ENCODE data around the gene AVL9.
"Not testable (repeated sequence)": the region's sequence is repeated elsewhere in the genome, so short reads cannot be mapped to it uniquely, and the experiment has no call there.

The AVL9 gene

DNA sequence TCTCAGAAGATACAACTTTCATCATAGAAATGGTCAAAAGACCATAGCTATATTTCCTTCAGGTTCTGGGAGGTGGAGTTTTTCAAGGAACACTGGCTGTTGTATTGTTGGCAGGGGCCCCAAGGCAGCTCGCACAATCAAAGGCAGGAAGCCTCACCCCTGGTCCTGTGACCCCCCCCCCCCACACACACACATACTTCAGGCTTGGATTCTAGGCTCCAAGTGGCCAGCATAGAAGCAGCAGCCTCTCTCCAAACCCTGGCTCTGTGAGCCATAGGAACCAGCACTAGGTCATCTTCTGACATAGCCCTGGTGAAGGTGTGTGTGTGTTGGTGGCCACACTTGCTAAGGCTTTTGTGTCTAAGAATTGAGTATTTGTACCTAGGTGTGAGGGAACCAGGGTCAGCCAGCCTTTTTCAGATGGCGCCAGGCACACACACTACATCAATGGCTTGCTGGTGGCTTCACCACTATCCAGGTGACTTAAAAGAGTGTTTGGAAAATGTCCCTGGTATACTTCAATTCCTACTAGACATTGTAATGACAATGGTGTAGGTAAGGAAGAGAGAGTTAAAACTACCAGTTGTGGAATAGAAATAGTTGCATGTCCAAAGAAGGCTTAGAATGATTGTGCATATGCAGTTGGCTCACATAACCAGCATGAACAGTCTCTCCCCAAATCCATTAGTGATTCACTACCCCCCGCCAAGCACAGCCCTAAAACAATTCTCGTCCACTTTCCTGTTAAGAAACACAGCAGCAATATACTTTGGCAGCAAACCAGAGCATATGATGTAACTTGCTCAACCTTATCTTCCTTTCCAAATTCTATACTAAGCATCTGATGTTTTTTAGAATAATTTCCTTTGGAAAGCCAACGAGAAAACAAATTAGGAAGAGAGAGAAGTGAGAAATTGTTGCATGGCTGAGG lies 91.3 kb downstream of the AVL9 start:
- FAIRE-seq (peak; percentile 89), DNase-seq (ENCODE audit: low spot score) (peak; percentile 70)

DNA sequence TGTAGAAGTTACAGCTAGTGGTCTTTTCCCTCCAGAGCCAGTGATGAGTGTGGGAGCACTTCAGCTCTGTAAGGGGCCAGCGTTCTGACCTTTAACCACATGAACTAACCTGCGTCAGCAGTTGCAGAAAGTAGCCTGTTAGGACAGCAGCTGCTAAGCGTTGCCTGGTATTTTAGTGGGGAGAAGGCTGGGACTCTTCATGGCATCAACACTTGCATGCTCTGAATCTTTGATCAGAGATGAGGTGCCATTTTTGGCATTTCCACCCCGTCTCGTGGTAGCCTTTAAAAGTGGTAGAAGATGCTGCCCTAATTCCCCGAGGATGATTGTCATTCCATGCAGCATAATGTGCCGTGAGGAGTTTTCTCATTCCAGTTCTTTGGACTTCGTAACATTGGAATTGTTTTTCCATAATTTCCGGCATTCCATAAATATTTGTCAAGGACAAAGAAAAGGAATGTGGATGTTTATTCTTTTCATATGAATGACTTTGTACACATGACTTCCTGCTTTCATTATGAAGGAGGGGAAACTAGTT lies 92.2 kb downstream of the AVL9 start:
- peak; percentile 58 for DNase-seq (ENCODE audit: low spot score)
- FAIRE-seq = peak; percentile 56

GRCh38 chr7:32588657-32589056 lies 93.4 kb downstream of the AVL9 start:
- DNase-seq (ENCODE audit: low spot score) (peak; percentile 90), FAIRE-seq (peak; percentile 97)

GRCh38 chr7:32591938-32592337 lies 96.6 kb downstream of the AVL9 start:
- peak; percentile 97 for FAIRE-seq
- DNase-seq (ENCODE audit: low spot score) = peak; percentile 91

DNA sequence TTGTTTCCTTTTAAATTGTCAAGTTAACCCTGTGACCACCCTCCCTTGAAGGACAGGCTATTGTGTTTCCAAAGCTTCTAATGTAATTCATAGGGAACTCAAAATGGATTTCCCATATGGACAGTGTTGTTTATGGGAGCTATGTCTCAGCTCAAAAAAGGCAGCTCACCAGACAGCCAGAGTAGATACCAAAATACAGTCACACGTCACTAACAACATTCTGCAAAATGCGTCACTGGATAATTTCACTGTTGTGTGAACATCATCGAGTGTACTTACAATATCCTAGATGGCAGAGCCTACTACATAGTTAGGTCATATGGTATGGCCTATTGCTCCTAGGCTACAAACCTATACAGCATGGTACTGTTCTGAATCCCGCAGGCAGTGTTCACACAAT lies 97.4 kb downstream of the AVL9 start:
- FAIRE-seq (no peak), DNase-seq (ENCODE audit: low spot score) (no peak)

GRCh38 chr7:32594965-32595490 lies 99.7 kb downstream of the AVL9 start:
- DNase-seq (ENCODE audit: low spot score) = no peak
- no peak for FAIRE-seq

DNA sequence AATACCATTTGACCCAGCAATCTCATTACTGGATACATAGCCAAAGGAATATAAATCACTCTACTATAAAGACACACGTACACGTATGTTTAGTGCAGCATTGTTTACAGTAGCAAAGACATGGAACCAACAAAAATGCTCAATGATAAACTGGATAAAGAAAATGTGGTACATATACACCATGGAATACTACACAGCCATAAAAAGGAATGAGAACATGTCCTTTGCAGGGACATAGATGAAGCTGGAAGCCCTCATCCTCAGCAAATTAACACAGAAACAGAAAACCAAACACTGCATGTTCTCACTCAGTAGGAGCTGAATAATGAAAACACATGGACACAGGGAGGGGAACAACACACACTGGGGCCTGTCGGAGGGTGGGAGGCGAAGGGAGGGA lies 105.9 kb downstream of the AVL9 start:
- FAIRE-seq; DNase-seq (ENCODE audit: low spot score): not testable (repeated sequence)

DNA sequence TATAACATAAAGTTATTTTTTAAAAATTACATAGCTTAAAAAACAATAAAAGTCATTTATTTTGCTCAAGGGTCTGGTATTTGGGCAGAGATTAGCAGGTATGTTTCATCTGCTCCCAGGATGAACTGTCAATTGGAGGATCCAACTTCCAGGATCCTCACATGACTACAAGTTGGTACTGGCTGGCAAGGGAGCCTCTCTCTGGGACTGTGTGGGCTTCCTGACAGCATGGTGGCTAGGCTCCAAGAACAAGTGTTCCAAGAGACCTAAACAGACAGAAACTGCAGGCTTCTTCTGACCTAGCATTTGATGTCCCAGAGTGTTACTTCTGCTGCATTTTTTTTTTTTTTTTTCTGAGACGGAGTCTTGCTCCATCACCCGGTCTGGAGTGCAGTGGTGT lies 107.2 kb downstream of the AVL9 start:
- FAIRE-seq = no peak

GRCh38 chr7:32603492-32603891 lies 108.2 kb downstream of the AVL9 start:
- DNase-seq (ENCODE audit: low spot score); FAIRE-seq: not testable (repeated sequence)

More for the DNA sequence above, 107.2 kb downstream of the AVL9 start:
- DNase-seq (ENCODE audit: low spot score) = no peak

DNA sequence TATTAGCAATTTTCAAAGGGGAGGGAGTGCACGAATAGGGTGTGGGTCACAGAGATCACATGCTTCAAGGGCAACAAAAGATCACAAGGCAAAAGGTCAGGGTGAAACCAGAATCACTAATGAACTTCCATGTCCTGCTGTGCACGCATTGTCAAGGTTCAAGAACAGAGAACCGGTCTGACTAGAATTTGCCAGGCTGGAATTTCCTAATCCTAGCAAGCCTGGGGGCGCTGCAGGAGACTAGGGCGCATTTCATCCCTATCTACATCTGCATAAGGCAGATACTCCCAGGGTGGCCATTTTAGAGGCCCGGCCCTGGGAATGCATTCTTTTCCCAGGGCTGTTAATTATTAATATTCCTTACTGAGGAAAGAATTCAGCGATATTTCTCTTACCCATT lies 108.8 kb downstream of the AVL9 start:
- DNase-seq (ENCODE audit: low spot score); FAIRE-seq: not testable (repeated sequence)

DNA sequence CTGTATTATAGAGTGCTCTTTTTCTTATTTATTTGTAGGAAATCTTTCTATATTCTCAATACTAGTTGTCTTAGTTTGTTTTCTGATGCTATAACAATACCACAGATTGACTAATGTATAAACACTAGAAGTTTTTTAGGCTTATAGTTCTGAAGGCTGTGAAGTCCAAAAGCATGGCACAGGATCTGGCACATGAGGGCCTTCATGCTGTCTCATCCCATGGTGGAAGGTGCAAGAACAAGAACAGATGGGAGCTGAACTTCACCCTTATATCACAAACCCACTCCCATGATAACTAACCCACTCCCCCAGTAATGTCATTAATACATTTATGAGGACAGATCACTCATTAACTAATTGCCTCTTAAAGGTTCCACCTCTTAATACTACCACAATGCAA lies 109.7 kb downstream of the AVL9 start:
- DNase-seq (ENCODE audit: low spot score) = no peak
- FAIRE-seq = no peak

GRCh38 chr7:32609463-32609862 lies 114.2 kb downstream of the AVL9 start:
- no peak for FAIRE-seq

GRCh38 chr7:32611201-32612099 lies 116.2 kb downstream of the AVL9 start:
- no peak for DNase-seq (ENCODE audit: low spot score)

More at GRCh38 chr7:32609463-32609862, 114.2 kb downstream of the AVL9 start:
- no peak for DNase-seq (ENCODE audit: low spot score)

DNA sequence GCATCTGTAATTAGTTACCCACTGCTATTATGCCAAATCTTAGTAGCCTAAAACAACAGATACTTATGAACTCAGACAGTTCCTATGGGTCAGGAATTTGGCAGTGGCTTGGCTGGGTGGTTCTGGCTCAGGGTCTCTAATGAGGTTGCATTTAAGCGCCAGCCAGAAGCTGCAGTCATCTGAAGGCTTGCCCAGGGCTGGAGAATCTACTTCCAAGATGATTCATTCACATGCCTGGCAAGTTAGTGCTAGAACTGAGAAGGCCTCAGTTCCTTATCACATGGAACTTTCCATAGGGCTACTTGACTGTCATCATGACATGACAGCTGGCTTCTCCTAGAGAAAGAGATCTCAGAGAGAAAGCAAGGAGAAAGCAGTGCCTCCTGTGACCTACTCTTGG lies 121.3 kb downstream of the AVL9 start:
- FAIRE-seq (peak; percentile 91), DNase-seq (ENCODE audit: low spot score) (peak; percentile 80)

More at GRCh38 chr7:32611201-32612099, 116.2 kb downstream of the AVL9 start:
- FAIRE-seq = no peak

DNA sequence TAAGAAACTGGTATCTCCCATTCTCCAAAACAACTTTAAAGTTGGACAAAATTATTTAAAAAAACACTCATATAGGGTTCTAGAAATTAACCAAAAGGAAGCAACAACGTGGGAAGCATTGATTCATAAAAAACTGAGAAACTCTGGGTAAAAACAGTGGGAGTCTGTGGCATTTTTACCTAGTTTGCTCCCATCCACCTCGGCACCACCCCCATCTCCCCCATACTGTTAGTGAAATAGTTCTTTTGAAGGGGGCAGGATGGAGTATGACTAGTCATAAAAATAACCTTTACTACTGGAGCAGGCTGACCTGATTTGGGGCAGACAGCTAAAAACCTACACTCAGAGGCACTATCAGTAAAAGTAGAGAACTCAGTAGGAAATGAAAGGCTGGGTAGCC lies 123.2 kb downstream of the AVL9 start:
- DNase-seq (ENCODE audit: low spot score) = no peak

DNA sequence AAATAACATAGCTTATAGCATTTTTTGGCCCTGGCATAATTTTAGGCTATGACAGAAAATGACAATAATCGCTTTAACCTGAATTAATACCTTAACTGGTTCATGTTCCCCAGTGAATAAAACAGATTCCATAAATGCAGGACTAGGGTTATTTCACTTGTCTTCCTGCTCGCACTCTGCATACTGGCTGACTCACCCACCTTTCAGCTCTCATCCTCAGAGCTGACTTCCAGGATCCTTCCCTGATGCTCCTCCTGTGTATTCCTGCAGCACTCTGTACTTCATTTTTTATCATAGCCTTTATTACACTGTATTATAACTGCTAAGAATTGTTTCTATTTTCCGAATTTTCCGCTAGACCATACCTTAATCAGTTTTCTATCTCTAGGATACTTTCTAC lies 123.7 kb downstream of the AVL9 start:
- FAIRE-seq (peak; percentile 49), DNase-seq (ENCODE audit: low spot score) (no peak)

More for the DNA sequence above, 123.2 kb downstream of the AVL9 start:
- no peak for FAIRE-seq

DNA sequence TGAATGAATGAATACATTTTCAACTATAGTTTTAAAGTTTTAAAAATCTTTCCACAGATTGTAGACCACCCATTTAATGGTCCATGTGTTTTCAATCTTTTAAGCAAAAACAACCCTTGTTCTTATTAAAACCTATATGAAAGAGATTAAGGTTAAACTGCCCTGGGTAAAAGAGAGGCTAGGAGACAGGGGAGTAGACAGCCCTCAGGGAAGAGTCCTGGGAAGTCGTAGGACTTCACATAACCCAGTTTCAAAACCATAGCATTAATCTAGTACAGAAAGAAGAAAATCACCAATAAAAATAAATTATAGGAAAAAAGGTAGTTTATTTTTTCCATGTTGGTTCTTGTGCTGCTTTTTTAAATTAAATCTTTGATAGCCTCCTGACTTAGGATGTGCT lies 124.1 kb downstream of the AVL9 start:
- DNase-seq (ENCODE audit: low spot score); FAIRE-seq: not testable (repeated sequence)

DNA sequence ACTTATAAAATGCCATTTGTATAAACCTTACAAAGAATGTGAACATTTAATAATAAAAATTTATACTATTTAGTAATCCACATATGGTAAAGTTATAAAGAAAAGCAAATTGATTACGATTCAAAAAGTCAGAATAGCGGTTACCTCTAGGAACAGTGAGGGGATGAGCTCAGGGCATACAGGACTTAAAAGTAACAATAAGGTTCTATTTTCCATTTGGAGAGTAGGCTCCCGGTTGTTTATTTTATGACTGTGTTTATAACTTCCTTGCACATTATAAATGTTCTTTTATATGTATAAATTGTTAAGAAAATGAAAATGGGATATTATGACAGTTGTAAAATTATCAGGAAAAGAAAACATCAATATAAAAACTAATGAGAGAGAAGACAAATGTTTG lies 135.7 kb downstream of the AVL9 start:
- FAIRE-seq (no peak), DNase-seq (ENCODE audit: low spot score) (no peak)

DNA sequence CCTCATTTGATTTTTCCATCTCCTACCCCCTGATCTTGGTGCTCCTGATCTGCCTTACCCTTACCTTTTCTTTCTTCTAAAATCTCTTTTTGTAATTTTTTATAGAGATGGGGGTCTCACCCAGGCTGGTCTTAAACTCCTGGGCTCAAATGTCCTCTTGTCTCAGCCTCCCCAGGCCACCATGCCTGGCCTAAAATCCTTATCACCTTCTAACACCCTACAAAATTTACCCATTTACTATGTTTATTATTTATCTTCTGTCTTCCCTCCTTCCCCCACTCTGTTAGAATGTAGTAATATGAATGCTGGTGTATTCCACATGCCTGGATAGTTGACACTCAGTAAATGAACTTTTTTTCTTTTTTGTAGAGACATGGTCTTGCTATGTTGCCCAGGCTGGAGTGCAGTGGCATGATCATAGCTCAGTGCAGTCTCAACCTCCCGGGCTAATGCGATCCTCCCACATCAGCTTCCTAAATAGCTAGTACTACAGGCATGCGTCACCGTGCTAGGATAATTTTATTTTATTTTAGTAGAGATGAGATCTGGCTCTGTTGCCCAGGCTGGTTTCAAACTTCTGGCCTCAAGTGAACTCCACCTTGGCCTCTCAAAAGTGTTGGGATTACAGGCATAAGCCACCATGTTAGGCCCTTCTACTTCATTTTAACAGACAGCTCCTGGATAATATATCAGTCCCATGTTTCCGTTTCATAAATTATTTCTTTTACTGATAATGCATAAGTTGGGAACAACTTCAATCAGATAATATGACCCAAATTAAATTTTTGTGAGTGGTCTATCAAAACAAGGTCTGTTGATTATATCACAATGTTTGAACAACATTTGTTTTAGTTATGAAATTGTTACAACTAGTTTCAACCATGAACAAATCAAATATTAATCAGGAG lies 136.6 kb downstream of the AVL9 start:
- not testable (repeated sequence) for FAIRE-seq; DNase-seq (ENCODE audit: low spot score)

DNA sequence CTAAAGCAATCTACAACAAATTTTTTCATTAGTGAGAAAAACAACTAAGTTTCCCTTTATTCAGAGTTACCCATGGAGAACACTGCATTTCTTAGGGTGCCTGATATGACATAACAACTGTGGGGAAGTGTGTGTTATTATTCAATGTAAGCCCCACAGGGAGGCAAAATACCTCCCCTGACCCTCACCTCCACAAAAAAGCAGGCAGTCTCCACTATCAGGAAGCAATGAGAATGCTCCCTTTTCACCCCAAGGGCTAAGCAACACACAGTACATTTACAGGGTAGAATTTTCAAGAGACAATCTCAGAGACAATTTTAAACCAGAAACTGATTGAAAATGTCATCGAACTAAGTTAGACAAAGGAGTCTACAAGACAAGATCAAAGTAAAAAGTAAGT lies 138.2 kb downstream of the AVL9 start:
- FAIRE-seq; DNase-seq (ENCODE audit: low spot score): not testable (repeated sequence)

All from RCC 7860 (cell line).